ENCODE measurements around the gene PDK2. TPM values are rescaled to one million over a fixed set of nuclear protein-coding genes. Genes with fewer than 3 reads are reported as not detected.

The PDK2 gene
- total RNA-seq, 3 donors from 2014 or later = 51.0 to 91.6 (median 72.6) TPM

DNA sequence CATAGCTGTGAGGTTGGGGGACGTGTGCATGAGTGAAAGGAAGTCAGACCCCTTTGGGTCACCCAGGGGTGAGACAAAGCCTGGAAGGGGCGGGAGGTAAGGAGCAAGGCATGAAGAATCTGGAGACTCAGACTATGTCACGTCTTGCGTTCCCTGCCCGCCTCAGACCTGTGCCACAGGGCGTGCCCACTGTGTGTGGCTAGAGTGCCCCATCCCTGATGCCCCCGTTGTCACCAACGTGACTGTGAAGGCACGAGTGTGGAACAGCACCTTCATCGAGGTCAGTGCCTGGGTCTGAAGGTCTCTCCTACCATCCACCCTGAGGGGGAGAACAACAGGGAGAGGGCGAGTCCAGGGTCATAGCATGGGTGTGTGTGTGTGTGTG, 15.1 kb upstream of the PDK2 start:
- no peak for DNase-seq
- peak; percentile 16 for ATAC-seq
- Histone ChIP-seq H3K9me3 (no peaks in the 10 kb centered on the region), H3K4me3 (no peak overlapping the region), H3K36me3 (ENCODE audit: low read depth) (no peaks in the 10 kb centered on the region), H3K4me1 (ENCODE audit: low read depth) (peaks cover 4% of the 10 kb centered on the region)
- TF ChIP-seq, protein P1, sequence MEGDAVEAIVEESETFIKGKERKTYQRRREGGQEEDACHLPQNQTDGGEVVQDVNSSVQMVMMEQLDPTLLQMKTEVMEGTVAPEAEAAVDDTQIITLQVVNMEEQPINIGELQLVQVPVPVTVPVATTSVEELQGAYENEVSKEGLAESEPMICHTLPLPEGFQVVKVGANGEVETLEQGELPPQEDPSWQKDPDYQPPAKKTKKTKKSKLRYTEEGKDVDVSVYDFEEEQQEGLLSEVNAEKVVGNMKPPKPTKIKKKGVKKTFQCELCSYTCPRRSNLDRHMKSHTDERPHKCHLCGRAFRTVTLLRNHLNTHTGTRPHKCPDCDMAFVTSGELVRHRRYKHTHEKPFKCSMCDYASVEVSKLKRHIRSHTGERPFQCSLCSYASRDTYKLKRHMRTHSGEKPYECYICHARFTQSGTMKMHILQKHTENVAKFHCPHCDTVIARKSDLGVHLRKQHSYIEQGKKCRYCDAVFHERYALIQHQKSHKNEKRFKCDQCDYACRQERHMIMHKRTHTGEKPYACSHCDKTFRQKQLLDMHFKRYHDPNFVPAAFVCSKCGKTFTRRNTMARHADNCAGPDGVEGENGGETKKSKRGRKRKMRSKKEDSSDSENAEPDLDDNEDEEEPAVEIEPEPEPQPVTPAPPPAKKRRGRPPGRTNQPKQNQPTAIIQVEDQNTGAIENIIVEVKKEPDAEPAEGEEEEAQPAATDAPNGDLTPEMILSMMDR (IDR thresholded peaks at IDR 0.05) = no peak
- intact Hi-C loops (cut with DNase I, micrococcal nuclease) = no loop called here

DNA sequence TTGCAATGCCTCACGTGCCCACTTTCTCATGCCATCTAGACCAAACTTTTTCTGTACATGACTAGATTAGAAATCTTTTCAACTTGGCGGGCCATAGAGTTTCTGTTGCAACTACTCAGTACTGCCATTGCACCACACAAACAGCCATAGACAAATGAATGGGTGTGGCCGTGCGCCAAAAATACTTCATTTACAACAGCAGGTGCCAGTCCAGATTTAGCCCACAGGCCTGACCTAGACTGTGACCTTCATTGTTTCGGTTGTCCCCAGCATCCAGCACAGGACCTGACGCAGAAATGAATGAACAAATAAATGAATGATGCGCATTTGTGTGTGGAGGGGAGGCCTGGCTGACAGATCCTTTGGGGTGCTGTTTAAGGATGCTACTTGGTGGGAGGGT, 14.3 kb upstream of the PDK2 start:
- no peak overlapping the region for H3K4me3 ChIP-seq
- TF ChIP-seq, protein P1 (IDR thresholded peaks at IDR 0.05) = no peak
- ATAC-seq (peak; percentile 5), DNase-seq (peak in 1 of 3 donors; percentile 61)
- no peaks in the 10 kb centered on the region for H3K9me3 ChIP-seq
- H3K36me3 ChIP-seq (ENCODE audit: low read depth) = no peaks in the 10 kb centered on the region
- intact Hi-C loops (cut with DNase I, micrococcal nuclease) = no loop called here
- H3K4me1 ChIP-seq (ENCODE audit: low read depth) = peaks cover 4% of the 10 kb centered on the region

DNA sequence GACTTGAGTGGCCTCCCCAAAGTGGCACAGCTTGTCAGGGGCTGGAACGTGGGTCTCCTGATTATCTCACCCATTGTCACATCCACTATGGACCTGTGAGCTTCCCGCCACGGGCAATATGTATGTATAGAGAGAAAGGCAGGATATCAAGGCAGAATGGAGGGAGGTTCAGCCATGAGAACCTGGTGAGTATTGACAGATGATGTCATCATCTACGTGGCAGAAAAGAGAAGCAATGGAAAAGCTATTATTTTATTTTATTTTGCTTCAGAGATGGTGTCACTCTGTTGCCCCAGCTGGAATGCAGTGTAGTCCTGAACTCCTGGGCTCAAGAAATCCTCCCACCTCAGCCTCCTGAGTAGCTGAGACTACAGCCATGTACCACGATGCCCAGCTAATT, 13.4 kb upstream of the PDK2 start:
- no peaks in the 10 kb centered on the region for H3K36me3 ChIP-seq (ENCODE audit: low read depth)
- H3K4me3 ChIP-seq = no peak overlapping the region
- ATAC-seq = no peak
- H3K9me3 ChIP-seq = no peaks in the 10 kb centered on the region
- DNase-seq = no peak
- intact Hi-C loops (cut with DNase I, micrococcal nuclease) = no loop called here
- peaks cover 4% of the 10 kb centered on the region for H3K4me1 ChIP-seq (ENCODE audit: low read depth)
- TF ChIP-seq, protein P1 (IDR thresholded peaks at IDR 0.05) = no peak

DNA sequence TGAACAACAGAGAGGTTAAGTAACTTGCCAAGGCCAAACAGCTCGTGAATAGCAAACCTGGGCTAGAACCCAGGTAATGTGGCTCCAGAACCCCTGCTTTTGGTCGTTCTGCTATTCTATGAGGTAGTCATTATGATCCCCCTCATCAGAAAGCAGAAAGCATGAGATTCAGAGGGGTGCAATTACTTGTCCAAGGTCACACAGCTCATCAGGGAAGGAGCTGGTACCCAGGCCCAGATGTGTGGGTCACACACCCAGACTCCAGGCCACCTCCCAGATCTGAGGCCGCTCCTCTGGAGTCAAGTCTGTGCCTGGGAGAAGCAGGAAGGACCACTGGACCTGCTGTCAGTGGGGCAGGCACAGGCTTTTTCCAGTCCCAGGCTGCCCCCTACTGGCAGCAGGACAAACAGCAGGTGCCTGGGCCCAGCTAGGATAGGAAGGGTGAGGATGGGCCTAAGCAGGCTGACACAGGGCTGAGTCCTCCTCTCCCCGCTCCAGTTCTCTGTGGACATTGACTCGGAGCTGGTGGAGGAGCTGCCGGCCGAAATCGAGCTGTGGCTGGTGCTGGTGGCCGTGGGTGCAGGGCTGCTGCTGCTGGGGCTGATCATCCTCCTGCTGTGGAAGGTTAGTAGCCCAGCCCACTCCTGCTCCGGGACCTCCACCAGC, 7.8 kb upstream of the PDK2 start:
- H3K4me1 ChIP-seq (ENCODE audit: low read depth) = no peaks in the 10 kb centered on the region
- H3K36me3 ChIP-seq (ENCODE audit: low read depth) = no peaks in the 10 kb centered on the region
- no peaks in the 10 kb centered on the region for H3K9me3 ChIP-seq
- ATAC-seq (peak; percentile 92), DNase-seq (peak; percentile 74 to 86 (median 76))
- no peak overlapping the region for H3K4me3 ChIP-seq
- TF ChIP-seq, protein P1 (IDR thresholded peaks at IDR 0.05) = peak; percentile 96
- intact Hi-C loops (cut with DNase I, micrococcal nuclease) = loop anchor here in 1 of 2 donors (2.0 kb wide), 1 partner anchor 61 kb away; no protein-coding TSS in a partner anchor

DNA sequence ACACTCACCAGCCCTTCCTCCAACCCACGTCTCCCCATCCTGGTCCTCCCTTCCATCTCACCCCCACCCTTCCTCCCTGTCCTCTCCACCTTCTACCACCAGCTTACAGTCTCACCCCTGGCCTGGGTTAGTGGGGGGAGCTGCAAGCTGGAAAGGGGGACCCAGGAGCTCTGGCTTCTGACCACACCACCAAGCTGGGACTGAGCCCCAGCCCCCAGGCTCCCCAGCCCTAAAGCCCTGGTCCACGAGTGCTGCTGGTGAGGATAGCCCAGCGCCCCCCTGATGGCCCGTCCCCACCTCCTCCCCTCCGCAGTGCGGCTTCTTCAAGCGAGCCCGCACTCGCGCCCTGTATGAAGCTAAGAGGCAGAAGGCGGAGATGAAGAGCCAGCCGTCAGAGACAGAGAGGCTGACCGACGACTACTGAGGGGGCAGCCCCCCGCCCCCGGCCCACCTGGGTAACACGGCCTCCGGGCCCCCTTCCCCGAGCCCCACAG, 7.2 kb upstream of the PDK2 start:
- DNase-seq = peak in 1 of 3 donors; percentile 43
- H3K9me3 ChIP-seq = no peaks in the 10 kb centered on the region
- H3K4me3 ChIP-seq = no peak overlapping the region
- H3K4me1 ChIP-seq (ENCODE audit: low read depth) = no peaks in the 10 kb centered on the region
- TF ChIP-seq, protein P1 (IDR thresholded peaks at IDR 0.05) = no peak
- ATAC-seq = peak; percentile 5
- H3K36me3 ChIP-seq (ENCODE audit: low read depth) = no peaks in the 10 kb centered on the region
- intact Hi-C loops (cut with DNase I, micrococcal nuclease) = loop anchor here in 1 of 2 donors (2.0 kb wide), 1 partner anchor 61 kb away; no protein-coding TSS in a partner anchor
